Ramos (cell line): ENCODE data around the gene ELF2.
"Not testable (repeated sequence)": the region's sequence is repeated elsewhere in the genome, so short reads cannot be mapped to it uniquely, and the experiment has no call there.

Experiments
- in situ Hi-C: fragments of 300-500 bp; cut with MboI; formaldehyde crosslinking; loops from one replicate; pipeline ENCODE4 v1.14.3; 2022; ENCODE audit warnings: low sequenced_read_pairs; ENCODE audit not compliant: unreplicated experiment

ELF2 gene

GRCh38 chr4:139029866-139030363 lies 147.1 kb downstream of the ELF2 start:
- in situ Hi-C loops, result not testable (repeated sequence)

GRCh38 chr4:139028191-139028661 lies 148.8 kb downstream of the ELF2 start:
- in situ Hi-C loops, result no loop called here

GRCh38 chr4:139027776-139028175 lies 149.2 kb downstream of the ELF2 start:
- in situ Hi-C loops, result no loop called here

GRCh38 chr4:139025841-139026240 lies 151.2 kb downstream of the ELF2 start:
- in situ Hi-C loops, result no loop called here

GRCh38 chr4:139024686-139025085 lies 152.3 kb downstream of the ELF2 start:
- in situ Hi-C loops, result no loop called here

- in situ Hi-C loops, result no loop called here
Observed at GRCh38 chr4:139022835-139023234, 154.2 kb downstream of the ELF2 start.

- in situ Hi-C loops, result not testable (repeated sequence)
Observed at GRCh38 chr4:139021071-139021470, 155.9 kb downstream of the ELF2 start.

- in situ Hi-C loops, result no loop called here
Observed at GRCh38 chr4:139020384-139020783, 156.6 kb downstream of the ELF2 start.

GRCh38 chr4:139018971-139019758 lies 157.9 kb downstream of the ELF2 start:
- in situ Hi-C loops, result no loop called here

- in situ Hi-C loops, result no loop called here
Observed at GRCh38 chr4:139018501-139018900, 158.5 kb downstream of the ELF2 start.

- in situ Hi-C loops, result no loop called here
Observed at GRCh38 chr4:139017861-139018260, 159.2 kb downstream of the ELF2 start.

GRCh38 chr4:139015948-139016471 lies 161.0 kb downstream of the ELF2 start:
- in situ Hi-C loops, result no loop called here

- in situ Hi-C loops, result no loop called here
Observed at GRCh38 chr4:139015269-139015947, 161.6 kb downstream of the ELF2 start, which contains the start of gene NOCT. Gene NOCT (plus strand): TSS chr4:139015781. CDS start chr4:139015982, 201 bp downstream.

- in situ Hi-C loops, result no loop called here
Observed at GRCh38 chr4:139014371-139015268, 162.4 kb downstream of the ELF2 start.

- in situ Hi-C loops, result no loop called here
Observed at GRCh38 chr4:139011225-139011950, 165.6 kb downstream of the ELF2 start.

- in situ Hi-C loops, result no loop called here
Observed at GRCh38 chr4:139009702-139010101, 167.3 kb downstream of the ELF2 start.

GRCh38 chr4:139008278-139008677 lies 168.7 kb downstream of the ELF2 start:
- in situ Hi-C loops, result not testable (repeated sequence)

GRCh38 chr4:139007640-139008039 lies 169.4 kb downstream of the ELF2 start:
- in situ Hi-C loops, result no loop called here
